GM12872 (cell line): ENCODE results near the gene COL27A1.

Source experiments
- TF ChIP-seq, protein P1 (sequence below): IDR thresholded peaks from 3 replicates; pipeline ENCODE4 v1.5.1; 2011; ENCODE audit warnings: low read depth, mild to moderate bottlenecking, low read length, moderate library complexity; ENCODE audit not compliant: insufficient read depth

Gene COL27A1

GRCh38 chr9:114266969-114267368 is 111.6 kb downstream of the COL27A1 start:
- TF ChIP-seq, protein P1, sequence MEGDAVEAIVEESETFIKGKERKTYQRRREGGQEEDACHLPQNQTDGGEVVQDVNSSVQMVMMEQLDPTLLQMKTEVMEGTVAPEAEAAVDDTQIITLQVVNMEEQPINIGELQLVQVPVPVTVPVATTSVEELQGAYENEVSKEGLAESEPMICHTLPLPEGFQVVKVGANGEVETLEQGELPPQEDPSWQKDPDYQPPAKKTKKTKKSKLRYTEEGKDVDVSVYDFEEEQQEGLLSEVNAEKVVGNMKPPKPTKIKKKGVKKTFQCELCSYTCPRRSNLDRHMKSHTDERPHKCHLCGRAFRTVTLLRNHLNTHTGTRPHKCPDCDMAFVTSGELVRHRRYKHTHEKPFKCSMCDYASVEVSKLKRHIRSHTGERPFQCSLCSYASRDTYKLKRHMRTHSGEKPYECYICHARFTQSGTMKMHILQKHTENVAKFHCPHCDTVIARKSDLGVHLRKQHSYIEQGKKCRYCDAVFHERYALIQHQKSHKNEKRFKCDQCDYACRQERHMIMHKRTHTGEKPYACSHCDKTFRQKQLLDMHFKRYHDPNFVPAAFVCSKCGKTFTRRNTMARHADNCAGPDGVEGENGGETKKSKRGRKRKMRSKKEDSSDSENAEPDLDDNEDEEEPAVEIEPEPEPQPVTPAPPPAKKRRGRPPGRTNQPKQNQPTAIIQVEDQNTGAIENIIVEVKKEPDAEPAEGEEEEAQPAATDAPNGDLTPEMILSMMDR = no peak

DNA sequence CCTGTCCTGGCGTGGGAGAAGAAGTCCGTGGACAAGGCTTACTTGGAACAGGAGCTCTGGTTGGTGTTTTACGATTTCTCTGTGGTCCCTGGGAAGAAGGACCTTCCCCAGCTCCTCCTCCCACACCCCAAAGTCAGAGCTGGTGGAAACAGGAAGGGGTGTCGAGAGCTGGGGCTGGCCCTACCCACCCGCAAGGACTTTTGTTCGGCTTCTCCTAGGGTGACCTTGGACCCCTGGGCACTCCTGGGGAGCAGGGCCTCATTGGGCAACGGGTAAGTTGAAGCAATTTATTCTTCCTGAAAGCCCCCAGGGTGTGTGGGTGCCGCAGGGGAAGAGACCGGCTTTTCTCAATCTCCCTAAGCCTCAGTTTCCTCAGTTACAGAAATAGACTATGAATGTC is 113.7 kb downstream of the COL27A1 start:
- TF ChIP-seq, protein P1 = no peak

DNA sequence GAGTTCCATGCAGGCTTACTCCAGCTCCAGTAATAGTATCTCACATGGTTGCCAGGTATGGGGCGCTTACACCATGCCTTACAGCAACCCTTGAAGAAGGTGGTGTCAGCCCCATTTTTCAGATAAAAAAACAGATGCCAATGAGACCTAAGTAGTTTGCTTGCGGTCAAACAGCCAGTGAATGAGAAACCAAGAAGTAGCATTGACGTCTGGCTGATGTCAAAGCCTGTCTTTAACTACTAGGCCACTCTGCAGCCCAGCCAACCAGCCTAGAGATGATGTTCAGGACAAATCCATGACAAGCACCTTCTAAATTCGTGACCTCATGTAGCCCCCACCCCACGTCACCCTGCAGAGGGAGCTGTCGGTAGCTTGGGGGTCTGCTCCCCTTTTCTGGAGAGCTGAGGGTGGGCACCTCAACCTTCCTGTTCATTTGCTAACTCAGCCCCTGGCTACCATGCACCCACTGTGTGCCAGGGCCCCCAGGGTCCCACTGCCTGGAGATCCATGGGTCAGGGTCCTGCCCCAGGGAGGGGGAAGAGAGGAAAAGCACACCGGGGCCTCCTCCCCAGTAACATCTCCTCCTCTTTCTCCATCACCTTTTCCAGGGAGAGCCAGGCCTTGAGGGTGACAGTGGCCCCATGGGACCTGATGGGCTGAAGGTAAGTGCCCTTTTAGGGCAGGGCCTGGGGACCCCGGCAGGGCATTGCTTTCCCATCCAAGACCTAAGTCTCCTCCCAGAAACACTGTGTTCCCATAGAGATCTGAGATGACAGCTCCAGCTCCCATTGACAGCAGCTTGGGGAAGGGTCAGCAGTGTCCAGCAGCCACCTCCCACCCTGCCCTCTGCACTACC is 115.0 kb downstream of the COL27A1 start:
- TF ChIP-seq, protein P1 = no peak

DNA sequence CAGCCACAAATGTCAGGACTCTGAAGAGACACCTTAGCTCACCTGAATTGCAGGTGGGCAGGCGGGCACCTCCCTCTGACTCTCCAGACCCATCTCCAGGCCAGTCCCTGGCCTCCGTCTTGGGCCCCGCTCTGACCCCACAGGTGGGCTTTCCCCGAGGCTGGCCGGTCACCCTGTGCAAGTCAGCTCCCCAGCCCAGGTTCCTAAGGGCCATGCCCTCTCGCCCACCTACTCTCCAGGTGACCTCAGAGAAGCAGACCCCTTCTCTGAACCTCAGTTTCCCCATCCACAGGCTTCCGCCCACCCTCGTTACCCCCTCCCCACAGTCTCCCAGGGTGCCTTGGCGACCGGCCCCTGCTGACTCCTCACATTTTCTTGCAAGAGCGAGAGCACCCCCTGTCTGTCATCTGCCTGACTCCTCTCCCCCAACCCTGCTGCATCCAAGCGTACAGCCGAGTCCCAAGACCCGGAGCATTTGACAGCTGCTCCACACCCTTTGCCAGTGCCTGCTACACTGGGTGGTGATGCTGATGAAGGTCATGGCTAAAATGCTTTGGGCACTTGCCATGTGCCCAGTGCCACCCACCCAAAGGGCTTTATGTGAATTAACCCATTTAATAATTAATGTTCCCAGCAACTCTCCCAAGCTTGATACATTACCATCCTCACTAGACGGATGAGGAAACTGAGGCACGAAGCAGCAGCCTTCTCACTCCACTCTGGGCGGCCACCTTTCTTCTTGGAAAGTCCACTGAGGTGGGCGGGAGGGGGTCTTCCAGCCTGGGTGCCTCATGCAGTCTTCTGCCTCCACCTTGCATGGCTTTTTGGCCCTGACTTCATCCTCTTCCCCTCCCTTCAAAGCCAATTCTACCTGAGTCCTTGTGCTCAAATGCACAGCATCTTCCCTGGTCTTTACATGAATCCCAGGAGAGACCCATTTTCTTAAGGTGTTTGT is 116.5 kb downstream of the COL27A1 start:
- TF ChIP-seq, protein P1 = peak; percentile 50; the same call in 2 of the 3 replicates

GRCh38 chr9:114272739-114273431 is 117.5 kb downstream of the COL27A1 start:
- TF ChIP-seq, protein P1 = no peak

GRCh38 chr9:114273461-114273881 is 118.1 kb downstream of the COL27A1 start:
- TF ChIP-seq, protein P1 = no peak
